ENCODE measurements around the gene MICAL3.

The MICAL3 gene

DNA sequence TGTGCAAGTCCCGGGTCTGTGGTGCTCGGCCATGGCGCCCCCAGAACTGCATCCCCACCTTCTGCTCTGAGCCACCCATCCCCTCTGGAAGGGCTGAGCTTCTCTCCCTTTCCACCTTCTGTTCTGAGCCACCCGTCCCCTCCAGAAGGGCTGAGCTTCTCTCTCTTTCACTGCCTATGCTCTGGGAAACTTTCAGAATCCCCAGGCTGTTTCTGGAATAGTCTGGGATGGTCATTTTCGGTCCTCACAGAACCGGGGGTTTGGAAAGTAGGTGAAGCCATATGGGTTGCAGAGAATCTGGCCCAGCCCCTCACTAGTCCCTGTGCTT is 246.7 kb downstream of the MICAL3 start:
- Histone ChIP-seq H2AFZ (ENCODE audit: low read length) (no peak overlapping the region), H3F3A (ENCODE audit: insufficient read depth, low read length) (peaks cover 3% of the 10 kb centered on the region; the same call in 1 of the 2 replicates), H3K4me2 (ENCODE audit: low read length) (peak overlapping the region; percentile 73), H3K27ac (ENCODE audit: low read depth, low read length, poor library complexity, severe bottlenecking) (peak overlapping the region; percentile 82), H3K36me3 (ENCODE audit: insufficient read depth, low read length) (no peaks in the 10 kb centered on the region), H3K4me3 (ENCODE audit: low read depth, low read length, poor library complexity, severe bottlenecking) (peak overlapping the region; percentile 75), H3K9me3 (ENCODE audit: low read length) (no peaks in the 10 kb centered on the region), H3K4me1 (ENCODE audit: insufficient read depth, low read length, severe bottlenecking) (peaks cover 81% of the 10 kb centered on the region), H3K9ac (ENCODE audit: low read length) (peak overlapping the region; percentile 91), H3K27me3 (ENCODE audit: insufficient read depth, low read length) (no peaks in the 10 kb centered on the region), H4K20me1 (ENCODE audit: insufficient read depth, low read length) (no peaks in the 10 kb centered on the region), H3K79me2 (ENCODE audit: insufficient read depth, low read length) (no peaks in the 10 kb centered on the region), H3K9me2 (ENCODE audit: low read depth, low read length) (no peaks in the 10 kb centered on the region)
- TF ChIP-seq EZH2 (IDR thresholded peaks at IDR 0.05; ENCODE audit: borderline replicate concordance, low read length), result no peak
- TF ChIP-seq, protein P1, sequence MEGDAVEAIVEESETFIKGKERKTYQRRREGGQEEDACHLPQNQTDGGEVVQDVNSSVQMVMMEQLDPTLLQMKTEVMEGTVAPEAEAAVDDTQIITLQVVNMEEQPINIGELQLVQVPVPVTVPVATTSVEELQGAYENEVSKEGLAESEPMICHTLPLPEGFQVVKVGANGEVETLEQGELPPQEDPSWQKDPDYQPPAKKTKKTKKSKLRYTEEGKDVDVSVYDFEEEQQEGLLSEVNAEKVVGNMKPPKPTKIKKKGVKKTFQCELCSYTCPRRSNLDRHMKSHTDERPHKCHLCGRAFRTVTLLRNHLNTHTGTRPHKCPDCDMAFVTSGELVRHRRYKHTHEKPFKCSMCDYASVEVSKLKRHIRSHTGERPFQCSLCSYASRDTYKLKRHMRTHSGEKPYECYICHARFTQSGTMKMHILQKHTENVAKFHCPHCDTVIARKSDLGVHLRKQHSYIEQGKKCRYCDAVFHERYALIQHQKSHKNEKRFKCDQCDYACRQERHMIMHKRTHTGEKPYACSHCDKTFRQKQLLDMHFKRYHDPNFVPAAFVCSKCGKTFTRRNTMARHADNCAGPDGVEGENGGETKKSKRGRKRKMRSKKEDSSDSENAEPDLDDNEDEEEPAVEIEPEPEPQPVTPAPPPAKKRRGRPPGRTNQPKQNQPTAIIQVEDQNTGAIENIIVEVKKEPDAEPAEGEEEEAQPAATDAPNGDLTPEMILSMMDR (IDR thresholded peaks at IDR 0.05; ENCODE audit: low read length), result no peak

DNA sequence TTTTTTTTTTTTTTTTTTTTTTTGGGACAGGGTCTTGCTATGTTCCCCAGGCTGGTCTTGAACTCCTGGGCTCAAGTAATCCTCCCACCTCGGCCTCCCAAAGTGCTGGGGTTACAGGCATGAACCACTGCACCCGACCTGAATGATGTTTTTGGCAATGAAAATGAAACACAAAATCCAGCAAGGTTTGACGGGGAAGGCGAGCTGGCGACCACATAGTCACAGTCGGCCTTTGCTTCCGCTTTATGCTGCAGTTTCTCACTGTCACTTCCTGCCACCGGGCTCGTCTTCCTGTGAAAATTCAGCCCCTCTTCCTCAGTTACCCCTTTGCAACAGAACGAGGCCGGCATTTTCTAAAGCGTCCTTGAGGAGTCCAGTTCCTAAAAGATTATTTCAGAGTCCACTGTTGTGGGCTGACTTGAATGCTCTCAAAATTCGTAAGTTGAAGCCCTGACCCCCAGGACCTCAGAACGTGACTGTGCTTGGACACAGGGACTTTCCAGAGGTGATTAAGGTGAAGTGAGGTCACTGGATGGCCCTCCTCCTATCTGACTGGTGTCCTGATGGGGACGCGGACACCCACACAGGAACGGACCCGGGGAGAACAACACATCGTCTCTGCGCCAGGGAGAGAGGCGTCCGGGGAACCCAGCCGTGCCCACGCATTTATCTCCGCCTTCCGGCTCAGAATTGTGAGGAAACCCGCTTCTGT is 247.2 kb downstream of the MICAL3 start:
- peaks cover 87% of the 10 kb centered on the region for H3K4me1 ChIP-seq (ENCODE audit: insufficient read depth, low read length, severe bottlenecking)

DNA sequence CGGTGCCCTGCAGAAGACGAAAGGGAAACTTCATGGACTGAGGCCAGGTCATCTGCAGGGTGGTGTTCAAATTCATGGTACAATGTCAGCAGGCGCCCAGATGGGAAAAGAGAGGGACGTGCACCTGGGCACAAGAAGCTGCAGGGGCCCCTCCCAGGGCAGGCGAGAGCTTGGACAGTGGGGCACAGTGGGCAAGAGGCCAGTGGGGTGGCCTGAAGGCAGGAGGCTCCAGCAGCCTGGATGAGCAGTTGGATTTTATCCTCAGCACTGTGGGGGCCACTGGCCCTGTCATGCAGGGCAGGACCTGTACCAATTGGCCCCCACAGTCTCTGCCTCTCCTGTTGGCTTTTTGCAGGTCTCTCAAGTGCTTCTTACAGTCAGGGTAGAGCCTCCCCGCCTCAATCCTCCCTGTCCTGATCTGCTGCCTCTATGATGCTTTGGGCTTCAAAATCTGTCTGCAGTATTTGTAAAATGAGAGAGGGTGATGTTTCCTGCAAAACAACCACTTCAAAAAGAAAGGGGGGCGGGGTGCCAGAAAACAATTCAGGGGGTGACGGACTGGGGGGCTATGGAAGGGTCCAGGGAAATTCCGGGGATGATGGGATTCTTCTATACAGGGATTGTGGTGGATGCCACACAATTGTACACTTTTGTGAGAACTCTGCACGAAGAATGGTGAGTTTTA is 248.4 kb downstream of the MICAL3 start:
- Histone ChIP-seq H3F3A (ENCODE audit: insufficient read depth, low read length) (peaks cover 3% of the 10 kb centered on the region; the same call in 1 of the 2 replicates), H3K9me2 (ENCODE audit: low read depth, low read length) (no peaks in the 10 kb centered on the region), H3K36me3 (ENCODE audit: insufficient read depth, low read length) (peaks cover under 1% of the 10 kb centered on the region; the same call in 1 of the 2 replicates), H3K9ac (ENCODE audit: low read length) (no peak overlapping the region; the same call in 1 of the 2 replicates), H3K4me1 (ENCODE audit: insufficient read depth, low read length, severe bottlenecking) (peaks cover 85% of the 10 kb centered on the region), H2AFZ (ENCODE audit: low read length) (no peak overlapping the region), H4K20me1 (ENCODE audit: insufficient read depth, low read length) (no peaks in the 10 kb centered on the region), H3K27me3 (ENCODE audit: insufficient read depth, low read length) (no peaks in the 10 kb centered on the region), H3K4me2 (ENCODE audit: low read length) (0 out of 2 replicates have a peak overlapping the region, but pooled peaks have one; percentile 41), H3K79me2 (ENCODE audit: insufficient read depth, low read length) (no peaks in the 10 kb centered on the region), H3K27ac (ENCODE audit: low read depth, low read length, poor library complexity, severe bottlenecking) (peak overlapping the region; percentile 82), H3K4me3 (ENCODE audit: low read depth, low read length, poor library complexity, severe bottlenecking) (no peak overlapping the region), H3K9me3 (ENCODE audit: low read length) (no peaks in the 10 kb centered on the region)
- TF ChIP-seq, protein P1 (IDR thresholded peaks at IDR 0.05; ENCODE audit: low read length), result no peak
- TF ChIP-seq EZH2 (IDR thresholded peaks at IDR 0.05; ENCODE audit: borderline replicate concordance, low read length), result no peak

More for the DNA sequence above, 247.2 kb downstream of the MICAL3 start:
- H3K9ac ChIP-seq (ENCODE audit: low read length), result peak overlapping the region; percentile 91
- H2AFZ ChIP-seq (ENCODE audit: low read length), result no peak overlapping the region
- H3K27me3 ChIP-seq (ENCODE audit: insufficient read depth, low read length), result no peaks in the 10 kb centered on the region
- peak overlapping the region; percentile 73 for H3K4me2 ChIP-seq (ENCODE audit: low read length)
- peak overlapping the region; percentile 75 for H3K4me3 ChIP-seq (ENCODE audit: low read depth, low read length, poor library complexity, severe bottlenecking)
- peaks cover 3% of the 10 kb centered on the region; the same call in 1 of the 2 replicates for H3F3A ChIP-seq (ENCODE audit: insufficient read depth, low read length)
- H3K9me3 ChIP-seq (ENCODE audit: low read length), result no peaks in the 10 kb centered on the region
- no peak for TF ChIP-seq EZH2 (IDR thresholded peaks at IDR 0.05; ENCODE audit: borderline replicate concordance, low read length)
- TF ChIP-seq, protein P1 (IDR thresholded peaks at IDR 0.05; ENCODE audit: low read length), result no peak
- H3K36me3 ChIP-seq (ENCODE audit: insufficient read depth, low read length), result no peaks in the 10 kb centered on the region; the same call in 1 of the 2 replicates
- no peaks in the 10 kb centered on the region for H3K79me2 ChIP-seq (ENCODE audit: insufficient read depth, low read length)
- H4K20me1 ChIP-seq (ENCODE audit: insufficient read depth, low read length), result no peaks in the 10 kb centered on the region
- H3K9me2 ChIP-seq (ENCODE audit: low read depth, low read length), result no peaks in the 10 kb centered on the region
- peak overlapping the region; percentile 82 for H3K27ac ChIP-seq (ENCODE audit: low read depth, low read length, poor library complexity, severe bottlenecking)
